Measurements from ENCODE around the gene KDM8.

KDM8 gene

GRCh38 chr16:27229891-27230470, 26.7 kb downstream of the KDM8 start:
- DNase-seq (ENCODE audit: low read depth): no peak

GRCh38 chr16:27230562-27231001, 27.3 kb downstream of the KDM8 start:
- peak; percentile 64 for DNase-seq (ENCODE audit: low read depth)

- no peak for DNase-seq (ENCODE audit: low read depth)
Measured at GRCh38 chr16:27231692-27232060, 28.4 kb downstream of the KDM8 start.

GRCh38 chr16:27232061-27232900, 29.0 kb downstream of the KDM8 start:
- DNase-seq (ENCODE audit: low read depth): no peak

GRCh38 chr16:27232901-27233625, 29.7 kb downstream of the KDM8 start:
- DNase-seq (ENCODE audit: low read depth): no peak

GRCh38 chr16:27233731-27234130, 30.4 kb downstream of the KDM8 start:
- DNase-seq (ENCODE audit: low read depth): no peak

GRCh38 chr16:27234171-27234570, 30.8 kb downstream of the KDM8 start:
- DNase-seq (ENCODE audit: low read depth): no peak

- no peak for DNase-seq (ENCODE audit: low read depth)
Measured at GRCh38 chr16:27234603-27235002, 31.3 kb downstream of the KDM8 start.

- DNase-seq (ENCODE audit: low read depth): peak; percentile 74
Measured at GRCh38 chr16:27235055-27235937, 32.0 kb downstream of the KDM8 start.

GRCh38 chr16:27235938-27236245, 32.6 kb downstream of the KDM8 start:
- DNase-seq (ENCODE audit: low read depth): no peak

- DNase-seq (ENCODE audit: low read depth): no peak
Measured at GRCh38 chr16:27236635-27237218, 33.4 kb downstream of the KDM8 start.

GRCh38 chr16:27237219-27238015, 34.1 kb downstream of the KDM8 start:
- peak; percentile 55 for DNase-seq (ENCODE audit: low read depth)

GRCh38 chr16:27238016-27238587, 34.8 kb downstream of the KDM8 start:
- DNase-seq (ENCODE audit: low read depth): no peak

- no peak for DNase-seq (ENCODE audit: low read depth)
Measured at GRCh38 chr16:27238591-27238990, 35.3 kb downstream of the KDM8 start.

GRCh38 chr16:27239026-27239425, 35.7 kb downstream of the KDM8 start:
- no peak for DNase-seq (ENCODE audit: low read depth)

GRCh38 chr16:27239906-27240655, 36.8 kb downstream of the KDM8 start:
- no peak for DNase-seq (ENCODE audit: low read depth)

GRCh38 chr16:27240948-27241531, 37.7 kb downstream of the KDM8 start:
- no peak for DNase-seq (ENCODE audit: low read depth)

- no peak for DNase-seq (ENCODE audit: low read depth)
Measured at GRCh38 chr16:27241658-27242057, 38.3 kb downstream of the KDM8 start.

GRCh38 chr16:27242398-27242797, 39.1 kb downstream of the KDM8 start:
- no peak for DNase-seq (ENCODE audit: low read depth)

Data from activated T-cell treated with anti-CD3 and anti-CD28 coated beads for 1 hour (primary cell).